HG02840 (cell line): ENCODE measurements around the gene PFKL.
"Not testable (repeated sequence)": the region's sequence is repeated elsewhere in the genome, so short reads cannot be mapped to it uniquely, and the experiment has no call there.

Experiments
- ATAC-seq: cut with Tn5 transposase; IDR thresholded peaks from one replicate; pipeline ENCODE4 v1.9.1; 2021; ENCODE audit warnings: mild to moderate bottlenecking, moderate library complexity, moderate number of reproducible peaks; ENCODE audit not compliant: unreplicated experiment, low FRiP score

Gene PFKL

DNA sequence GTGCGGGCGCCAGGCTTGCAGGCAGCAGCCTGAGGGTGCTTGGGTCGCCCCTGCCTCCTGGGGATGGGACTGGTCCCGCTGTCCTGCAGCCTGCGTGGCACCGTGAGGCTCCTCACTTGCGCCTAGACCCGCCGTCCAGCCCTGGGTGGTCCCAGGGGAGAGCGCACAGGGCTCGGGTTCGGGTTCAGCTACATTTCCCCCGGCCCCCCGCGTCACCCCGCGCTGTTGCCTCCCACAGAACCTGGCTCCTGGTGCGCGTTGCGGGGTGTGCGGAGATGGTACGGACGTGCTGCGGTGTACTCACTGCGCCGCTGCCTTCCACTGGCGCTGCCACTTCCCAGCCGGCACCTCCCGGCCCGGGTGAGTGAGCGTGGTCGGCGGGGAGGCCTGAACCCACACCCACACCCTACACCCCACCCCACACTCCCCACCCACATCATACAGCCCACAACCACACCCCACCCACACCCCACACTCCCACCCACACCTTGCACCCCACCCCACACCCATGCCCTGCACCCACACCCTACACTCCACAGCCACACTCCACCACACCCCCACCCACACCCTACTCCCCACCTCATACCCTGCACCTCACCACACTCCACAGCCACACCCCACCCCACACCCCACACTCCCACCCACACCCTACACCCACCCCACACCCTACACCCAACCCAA, 6.2 kb upstream of the PFKL start:
- ATAC-seq = no peak

DNA sequence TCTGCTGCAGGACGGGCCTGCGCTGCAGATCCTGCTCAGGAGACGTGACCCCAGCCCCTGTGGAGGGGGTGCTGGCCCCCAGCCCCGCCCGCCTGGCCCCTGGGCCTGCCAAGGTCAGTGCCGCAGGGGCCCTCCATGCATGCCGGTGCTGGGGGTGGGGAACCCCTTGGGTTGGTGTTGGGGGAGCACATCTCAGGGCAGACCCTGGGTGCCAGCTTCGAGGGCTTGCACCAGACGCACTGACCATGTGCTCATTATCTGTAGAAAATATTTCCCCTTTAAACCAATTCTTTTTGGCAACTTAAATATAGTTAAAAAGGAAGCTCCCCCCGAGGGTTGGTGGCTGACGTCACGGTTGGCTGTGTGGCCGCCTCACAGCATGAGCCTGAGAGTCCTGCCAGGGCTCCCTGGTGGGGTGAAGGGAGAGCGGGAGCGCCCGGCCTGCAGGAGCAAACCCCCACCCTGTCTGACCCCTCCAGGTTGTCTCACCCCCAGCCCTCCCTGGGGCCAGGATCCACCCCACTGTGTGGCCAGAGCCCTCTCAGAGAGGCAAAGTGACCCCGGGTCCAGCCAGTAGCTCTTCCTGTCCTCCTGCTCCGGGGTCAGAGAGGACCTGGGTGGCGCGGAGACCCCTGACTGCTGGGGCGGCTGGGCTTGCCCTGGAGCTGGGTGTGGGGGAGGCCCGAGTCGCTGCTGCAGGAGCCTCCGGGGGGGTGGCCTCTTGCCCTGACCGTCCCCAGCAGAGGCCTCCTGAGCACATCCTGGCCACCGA, 5.3 kb upstream of the PFKL start:
- no peak for ATAC-seq

DNA sequence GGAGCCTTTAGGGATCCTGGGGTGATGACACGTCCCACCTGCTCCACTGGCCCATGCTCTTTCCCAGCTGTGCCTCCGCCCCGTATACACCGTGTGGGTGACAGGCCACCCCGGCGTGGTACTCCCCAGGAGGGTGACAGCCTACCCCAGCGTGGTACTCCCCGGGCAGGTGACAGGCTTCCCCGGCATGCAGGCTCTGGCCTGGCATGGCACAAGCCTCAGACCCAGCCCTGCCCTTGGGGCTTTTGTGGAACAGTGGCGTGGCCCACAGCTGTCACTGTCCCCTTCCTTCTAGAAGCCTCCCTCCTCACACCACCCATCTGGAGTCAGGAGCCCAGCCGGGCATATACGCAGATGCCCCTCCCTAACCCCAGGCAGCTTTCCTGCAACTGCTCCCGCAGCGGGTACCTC, 4.7 kb upstream of the PFKL start:
- no peak for ATAC-seq

DNA sequence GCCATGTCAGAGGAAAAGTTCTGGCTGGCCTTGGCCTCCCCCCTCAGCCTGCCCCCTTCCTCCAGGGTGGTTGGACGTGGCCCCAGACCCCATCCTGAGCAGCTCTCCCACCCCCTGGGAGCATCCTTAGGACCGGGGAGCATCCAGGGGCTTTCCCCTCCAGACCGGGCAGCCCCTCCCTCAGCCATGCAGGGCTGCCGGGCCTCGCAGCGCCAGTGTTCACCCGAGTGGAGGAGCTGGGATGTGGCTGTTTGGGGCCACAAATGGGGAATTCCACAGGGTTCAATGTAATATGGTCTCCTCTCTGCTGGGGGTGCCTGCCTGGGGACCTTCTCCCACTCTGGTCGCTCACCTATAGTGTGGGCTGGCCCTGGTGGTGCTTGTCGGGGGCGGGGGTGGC, 4.2 kb upstream of the PFKL start:
- ATAC-seq = no peak

DNA sequence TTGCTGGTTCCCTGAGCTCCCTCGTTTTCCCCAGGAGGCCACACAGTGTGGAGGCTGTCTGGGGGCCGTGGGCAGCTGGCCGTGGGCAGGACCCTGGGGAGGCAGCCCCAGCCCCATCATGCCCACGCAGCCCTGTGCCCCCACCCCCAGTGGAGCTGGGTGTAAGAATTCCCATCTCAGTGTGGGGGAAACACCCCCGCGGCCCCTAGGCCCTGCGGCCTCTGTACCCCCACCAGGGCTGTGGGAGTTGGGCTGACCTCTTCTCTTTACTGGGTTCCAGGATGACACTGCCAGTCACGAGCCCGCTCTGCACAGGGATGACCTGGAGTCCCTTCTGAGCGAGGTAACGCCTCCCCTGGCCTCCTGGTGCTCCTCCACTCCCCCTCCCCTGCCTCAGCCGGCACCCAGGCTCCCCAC, 3.7 kb upstream of the PFKL start:
- ATAC-seq = no peak

DNA sequence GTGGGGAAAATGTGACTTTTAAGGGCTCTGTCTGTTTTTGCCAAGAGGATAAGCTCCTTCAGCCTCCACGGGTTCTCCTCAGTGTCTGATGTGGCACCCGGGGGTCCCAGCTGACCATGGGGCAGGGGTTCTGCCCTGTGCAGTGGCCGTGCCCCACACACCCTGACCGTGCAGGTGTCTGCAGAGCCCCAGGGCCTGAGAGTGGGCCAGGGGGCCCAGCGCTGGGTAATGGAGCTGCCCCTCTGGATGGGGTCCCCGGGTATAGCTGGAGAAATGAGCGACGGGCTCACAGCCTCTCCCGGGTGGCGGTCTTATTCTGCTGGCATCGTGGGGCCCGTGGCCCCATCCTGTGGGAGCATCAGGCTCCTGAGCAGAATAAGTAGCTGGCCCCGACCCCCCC, 2.9 kb upstream of the PFKL start:
- no peak for ATAC-seq

DNA sequence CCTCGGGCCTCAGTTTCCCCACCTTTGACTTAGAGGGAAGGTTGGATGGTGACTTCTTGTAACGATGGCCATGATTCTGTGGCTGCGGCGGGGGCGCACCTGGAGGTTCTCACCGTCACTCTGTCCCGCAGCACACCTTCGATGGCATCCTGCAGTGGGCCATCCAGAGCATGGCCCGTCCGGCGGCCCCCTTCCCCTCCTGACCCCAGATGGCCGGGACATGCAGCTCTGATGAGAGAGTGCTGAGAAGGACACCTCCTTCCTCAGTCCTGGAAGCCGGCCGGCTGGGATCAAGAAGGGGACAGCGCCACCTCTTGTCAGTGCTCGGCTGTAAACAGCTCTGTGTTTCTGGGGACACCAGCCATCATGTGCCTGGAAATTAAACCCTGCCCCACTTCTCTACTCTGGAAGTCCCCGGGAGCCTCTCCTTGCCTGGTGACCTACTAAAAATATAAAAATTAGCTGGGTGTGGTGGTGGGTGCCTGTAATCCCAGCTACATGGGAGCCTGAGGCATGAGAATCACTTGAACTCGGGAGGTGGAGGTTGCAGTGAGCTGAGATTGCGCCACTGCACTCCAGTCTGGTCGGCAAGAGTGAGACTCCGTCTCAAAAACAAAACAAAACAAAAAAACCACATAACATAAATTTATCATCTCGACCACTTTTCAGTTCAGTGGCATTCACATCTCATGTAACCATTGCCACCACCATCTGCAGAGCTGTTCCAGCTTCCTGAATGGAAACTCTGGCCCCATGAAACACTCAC, 2.1 kb upstream of the PFKL start:
- no peak for ATAC-seq

DNA sequence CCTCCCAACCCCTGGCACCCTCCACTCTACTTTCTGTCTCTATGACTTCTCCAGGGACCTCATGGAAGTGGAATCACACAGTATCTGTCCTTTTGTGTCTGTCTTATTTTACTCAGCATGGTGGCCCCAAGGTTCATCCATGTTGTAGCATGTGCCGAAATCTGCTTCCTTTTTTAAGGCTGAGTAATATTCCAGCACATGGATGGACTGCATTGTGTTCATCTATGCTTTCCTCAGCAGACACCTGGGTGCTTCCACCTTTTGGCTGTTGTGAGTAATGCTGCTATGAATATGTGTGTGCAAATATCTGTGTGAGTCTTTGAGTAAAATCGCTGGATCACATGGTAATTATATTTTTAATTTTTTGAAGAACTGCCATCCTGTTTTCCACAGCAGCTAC, 1.6 kb upstream of the PFKL start:
- ATAC-seq = no peak

DNA sequence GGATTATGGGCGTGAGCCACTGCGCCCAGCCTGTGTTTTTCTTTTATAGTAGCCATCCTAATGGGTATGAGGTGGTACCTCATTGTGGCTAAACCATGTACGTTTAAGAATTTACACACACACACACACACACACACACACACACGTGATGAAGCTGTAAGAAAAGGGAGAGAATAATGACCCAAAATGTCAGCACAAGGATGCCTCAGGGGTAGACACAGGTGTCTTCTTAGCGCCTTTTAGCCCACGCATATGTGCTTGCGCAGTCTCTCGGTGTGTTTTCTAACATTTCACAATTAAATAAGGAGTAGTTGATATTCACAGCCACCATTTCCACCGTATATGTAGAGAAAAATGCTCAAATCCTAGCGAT, 782 bp upstream of the PFKL start:
- ATAC-seq = no peak

DNA sequence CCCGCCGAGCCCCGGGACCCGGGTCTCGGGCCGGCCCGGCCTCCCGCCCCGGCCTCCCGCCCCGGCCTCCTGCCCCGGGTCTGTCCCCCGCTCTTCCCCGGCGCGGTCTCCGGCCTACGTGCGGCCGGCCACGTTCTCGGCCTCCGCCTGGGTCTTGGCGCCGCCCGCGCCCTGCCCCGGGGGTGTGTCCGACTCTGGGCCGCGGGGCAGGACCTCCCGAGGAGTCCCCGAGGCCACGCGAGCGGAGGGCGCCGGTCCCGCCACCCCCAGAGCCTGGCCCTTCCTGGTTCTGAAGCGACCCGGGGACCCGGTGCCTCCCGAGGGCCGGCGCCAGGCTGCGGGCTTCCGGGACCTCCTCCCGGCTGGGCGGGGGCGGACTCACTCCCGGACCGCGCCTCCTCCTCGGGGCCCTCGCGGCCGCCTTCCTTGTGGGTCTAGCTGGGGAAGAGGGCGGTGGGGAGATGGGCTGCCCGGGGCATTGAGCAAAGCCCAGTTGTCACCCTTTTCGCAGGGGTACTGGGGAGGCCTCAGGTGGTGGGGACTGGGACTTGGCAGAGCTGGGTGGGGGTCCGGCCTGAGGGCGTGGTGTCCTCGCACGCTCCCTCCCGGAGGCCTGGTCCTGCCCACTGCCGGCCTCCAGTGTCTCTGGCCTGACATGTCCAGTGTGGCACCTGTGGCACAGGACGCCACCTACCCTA, 558 bp downstream of the PFKL start:
- ATAC-seq = peak; percentile 28

DNA sequence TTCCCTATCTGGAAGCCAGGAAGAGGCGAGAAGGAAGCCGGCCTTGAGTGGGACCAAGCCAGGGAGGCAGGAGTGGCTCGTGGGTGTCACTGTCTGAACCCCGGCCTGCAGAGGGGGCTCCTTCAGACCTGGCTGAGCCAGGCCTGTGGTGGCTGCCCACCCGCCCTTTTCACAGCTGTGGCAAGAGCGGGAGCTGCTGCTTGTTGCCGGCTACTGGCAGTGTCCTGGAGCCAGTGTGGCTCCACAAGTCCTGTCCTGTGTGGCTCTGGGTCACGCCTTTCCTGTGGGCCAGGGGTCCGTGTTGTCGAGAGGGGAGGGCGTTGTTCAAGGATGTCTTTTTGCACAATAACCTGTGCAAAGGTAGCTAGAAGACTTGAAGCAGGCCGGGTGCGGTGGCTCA, 1.3 kb downstream of the PFKL start:
- no peak for ATAC-seq

DNA sequence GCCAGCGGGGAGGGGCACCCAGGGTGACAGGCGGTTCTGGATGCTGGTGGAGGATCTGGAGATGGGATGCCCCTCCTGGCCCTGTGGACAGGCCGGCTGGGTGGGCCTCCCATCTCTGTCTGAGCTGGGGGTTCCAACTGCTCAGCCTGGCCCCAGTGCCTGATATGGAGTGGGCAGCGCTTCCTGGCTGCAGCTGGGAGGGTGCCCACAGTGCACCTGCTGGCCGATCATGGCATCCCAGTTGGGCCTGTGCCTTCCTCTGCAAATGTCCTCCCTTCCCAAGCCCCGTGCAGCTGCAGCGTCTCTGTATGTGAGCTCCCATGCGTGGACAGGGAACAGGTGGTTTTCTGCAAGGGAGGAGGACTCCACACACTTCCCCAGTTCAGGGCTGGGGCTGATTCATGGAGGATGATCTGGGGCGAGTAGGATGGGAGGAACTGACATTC, 2.1 kb downstream of the PFKL start:
- ATAC-seq = no peak

DNA sequence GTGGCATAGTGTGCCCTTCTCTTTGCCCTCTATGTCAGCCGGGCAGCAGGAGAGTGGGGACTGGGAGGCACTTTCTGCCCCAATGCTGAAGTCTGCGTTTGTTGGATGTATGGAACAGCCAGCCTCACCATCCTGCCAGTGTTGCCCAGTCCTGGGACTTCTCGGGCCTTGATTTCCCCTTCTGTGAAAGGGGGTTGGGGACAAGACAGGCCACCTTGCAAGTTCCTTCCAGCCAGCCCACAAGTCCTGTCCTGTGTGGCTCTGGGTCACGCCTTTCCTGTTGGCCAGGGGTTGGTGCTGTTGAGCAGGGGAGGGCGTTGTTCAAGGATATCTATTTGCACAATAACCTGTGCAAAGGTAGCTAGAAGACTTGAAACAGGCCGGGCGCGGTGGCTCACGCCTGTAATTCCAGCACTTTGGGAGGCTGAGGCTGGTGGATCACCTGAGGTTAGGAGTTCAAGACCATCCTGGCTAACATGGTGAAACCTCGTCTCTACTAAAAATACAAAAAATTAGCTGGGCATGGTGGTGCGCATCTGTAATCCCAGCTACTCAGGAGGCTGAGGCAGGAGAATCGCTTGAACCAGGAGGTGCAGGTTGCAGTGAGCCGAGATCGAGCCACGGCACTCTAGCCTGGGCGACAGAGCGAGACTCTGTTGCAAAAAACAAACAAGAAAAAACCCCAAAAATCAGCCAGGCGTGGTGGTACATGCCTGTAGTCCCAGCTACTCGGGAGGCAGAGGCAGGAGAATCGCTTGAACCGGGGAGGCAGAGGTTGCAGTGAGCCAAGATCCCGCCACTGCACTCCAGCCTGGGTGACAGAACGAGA, 2.9 kb downstream of the PFKL start:
- ATAC-seq = not testable (repeated sequence)

DNA sequence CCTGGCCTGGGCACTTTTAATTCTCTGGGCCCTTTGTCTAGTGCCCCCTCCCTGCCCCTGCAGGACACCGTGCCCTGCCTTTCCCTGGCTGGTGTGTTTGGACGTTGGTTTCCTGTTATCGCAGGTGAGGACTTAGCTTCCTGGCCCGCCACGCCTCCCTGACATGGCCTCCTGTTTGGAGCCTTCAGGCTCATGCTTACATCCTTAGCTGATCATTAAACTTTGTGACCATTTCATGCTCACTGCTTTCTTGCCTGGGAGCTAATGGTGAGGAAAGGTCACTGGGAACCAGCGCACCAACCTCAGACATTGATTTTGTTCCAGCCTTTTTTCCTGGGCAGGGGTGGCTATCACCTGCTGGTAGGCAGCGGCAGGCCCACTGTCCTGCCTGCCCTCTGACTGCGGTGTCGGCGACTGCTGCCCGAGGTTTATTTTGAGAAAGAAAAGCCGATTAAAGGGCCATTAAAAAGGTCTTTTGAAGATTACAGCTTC, 3.7 kb downstream of the PFKL start:
- no peak for ATAC-seq

DNA sequence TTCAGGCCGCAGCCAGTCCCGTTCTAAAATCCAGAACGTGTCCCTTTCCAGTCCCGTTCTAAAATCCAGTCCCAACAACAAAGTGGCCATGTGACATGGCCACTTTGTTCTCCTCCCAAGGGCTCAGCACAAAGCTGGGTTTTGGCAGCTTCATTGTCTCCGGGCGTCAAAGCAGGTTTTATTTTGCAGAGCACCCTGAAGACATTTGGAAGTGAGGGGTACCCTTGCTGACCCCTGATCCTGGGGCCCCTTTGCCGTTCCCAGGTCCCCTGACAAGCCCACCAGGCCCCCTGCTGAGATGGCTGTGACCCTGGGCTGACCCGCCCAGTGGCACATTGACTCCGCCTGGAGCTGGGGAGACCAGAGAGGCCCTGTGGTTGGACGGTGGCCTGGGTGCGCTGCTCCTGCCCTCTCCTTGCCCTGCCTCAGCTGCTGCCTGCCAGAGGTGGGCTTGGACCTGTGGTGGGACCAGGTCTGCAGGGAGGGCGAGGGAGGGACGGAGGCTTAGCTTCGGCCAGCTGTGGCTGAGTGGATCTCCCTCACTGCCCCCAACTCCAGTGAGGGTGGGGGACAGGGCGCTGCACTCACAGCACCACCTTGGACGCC, 4.3 kb downstream of the PFKL start:
- no peak for ATAC-seq

DNA sequence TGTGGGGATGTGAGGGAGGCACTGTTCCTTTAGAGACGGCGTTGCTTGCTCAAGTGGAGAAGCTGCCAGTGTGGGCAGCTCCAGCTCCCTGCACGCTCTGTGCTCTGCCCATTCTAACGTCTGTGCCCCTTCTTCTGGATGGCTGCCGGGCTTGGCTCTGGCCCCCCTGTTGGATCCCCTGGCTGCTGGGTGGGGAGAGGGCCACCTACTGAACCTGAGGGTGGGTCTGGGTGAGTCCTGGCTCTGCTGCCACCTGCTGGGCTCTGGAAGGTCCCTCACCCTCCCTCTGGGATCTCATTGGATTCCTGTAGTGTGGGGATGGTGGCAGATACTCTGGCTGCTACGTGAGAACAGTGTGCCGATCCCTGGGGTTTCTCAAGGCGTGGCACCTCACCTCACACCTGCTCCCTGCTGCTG, 5.0 kb downstream of the PFKL start:
- ATAC-seq = no peak

DNA sequence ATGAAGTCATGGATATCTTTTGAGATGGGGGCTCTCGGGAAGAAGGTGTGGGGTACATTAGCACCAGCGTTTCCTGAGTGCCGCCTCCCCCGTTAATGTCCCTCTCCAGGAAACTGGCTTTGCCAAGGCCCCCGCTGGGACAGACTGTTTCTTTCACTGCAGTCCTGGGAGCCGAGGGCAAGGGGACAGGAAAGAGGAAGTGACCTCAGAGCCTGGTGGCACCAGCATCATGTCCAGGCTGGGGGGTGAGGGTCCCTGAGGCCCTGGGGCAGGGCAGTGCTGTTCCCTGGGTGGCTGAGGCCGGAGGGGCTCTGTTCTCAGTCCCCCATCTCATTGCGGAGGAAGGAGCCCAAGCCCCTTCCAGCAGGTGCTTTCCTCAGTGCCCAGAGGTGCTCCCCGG, 5.8 kb downstream of the PFKL start:
- ATAC-seq = no peak

DNA sequence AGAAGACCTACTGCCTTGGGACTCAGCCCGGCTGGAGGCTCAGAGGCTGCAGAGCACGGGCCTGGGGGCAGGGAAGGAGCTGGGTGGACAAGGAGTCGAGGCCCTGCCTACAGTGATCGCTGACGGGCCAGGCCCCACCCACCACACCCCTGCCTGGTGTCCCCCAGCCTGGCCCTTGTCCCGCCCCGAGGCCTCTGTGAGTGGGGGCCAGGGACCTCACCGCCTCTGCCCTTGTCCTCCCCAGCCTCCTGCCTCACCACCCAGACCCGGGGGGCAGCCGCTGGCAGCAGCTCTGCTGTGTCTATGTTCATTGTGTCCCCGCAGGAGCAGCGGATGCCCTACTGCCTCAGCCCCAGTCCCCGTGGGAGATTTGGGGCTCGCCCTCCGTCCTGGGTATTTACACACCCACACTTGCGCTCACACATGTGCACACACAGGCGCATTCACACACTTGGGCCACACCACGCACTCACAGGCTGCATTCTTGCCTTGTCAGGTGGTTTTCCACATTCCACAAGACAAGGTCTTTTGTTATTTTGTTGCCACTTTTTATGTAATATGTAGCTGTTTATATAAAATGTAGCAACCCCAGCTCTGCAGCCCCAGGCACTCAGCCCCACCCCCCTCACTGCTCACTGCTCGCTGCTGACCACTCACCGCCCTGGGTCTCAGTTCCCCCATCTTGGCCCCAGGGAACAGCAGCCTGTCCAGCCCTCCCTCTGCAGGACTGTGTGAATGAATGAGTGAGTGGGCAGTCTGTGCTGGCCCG, 7.3 kb downstream of the PFKL start:
- ATAC-seq = no peak
